Activated effector memory CD4-positive, alpha-beta T cell treated with anti-CD3 and anti-CD28 coated beads, Interleukin-2, amount 50 U/mL, for 16 hours (primary cell): ENCODE results near the gene SLC22A5.

ENCODE experiments used
- DNase-seq: peaks from one replicate; pipeline ENCODE4 v3.0.0-alpha.2; 2020

Gene SLC22A5

DNA sequence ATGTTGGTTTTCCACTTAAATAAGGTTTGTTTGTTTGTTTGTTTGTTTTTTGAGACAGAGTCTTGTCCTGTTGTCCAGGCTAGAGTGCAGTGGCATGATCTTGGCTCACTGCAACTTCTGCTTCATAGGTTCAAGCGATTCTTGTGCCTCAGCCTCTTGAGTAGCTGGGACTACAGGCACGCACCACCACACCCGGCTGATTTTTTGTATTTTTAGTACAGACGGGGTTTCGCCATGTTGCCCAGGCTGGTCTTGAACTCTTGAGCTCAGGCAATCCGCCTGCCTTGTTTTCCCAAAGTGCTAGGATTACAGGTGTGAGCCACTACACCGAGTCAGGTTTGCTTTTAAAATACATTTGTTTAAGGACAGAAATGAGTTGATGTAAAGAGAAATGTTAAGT lies 46.0 kb downstream of the SLC22A5 start:
- peak; percentile 51 for DNase-seq

DNA sequence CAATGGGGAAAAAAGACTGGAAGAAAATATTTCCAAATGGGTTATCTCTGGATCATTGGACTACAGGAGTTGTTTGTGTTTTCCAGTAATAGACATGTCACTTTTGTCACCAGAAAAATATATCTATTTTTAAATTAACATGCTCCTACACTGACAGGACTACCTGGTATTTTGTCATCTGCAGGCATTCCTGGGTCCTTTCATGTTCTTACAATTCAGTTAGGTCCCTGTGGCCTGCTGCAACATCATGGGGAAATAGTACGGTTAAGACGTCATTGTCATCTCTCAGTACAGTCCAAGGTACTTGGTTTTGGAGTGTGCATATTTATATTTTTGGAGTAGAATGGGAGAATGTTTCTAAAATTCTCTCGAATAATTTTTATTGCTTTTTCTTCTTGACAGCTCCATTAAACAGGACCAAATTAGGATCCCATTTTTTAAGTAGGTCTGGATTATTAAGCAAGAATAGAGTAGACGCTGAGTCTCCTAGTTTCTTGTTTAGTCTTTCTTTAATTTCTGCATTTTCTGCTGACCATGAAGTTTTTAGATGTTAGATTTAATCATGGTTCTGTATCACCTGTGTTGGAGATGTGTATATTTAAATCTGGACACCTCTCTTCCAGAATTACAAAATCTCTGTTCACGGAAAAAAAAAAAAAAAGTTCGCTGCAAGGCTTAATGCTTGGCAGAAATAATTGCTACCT lies 46.9 kb downstream of the SLC22A5 start:
- DNase-seq = peak; percentile 24

DNA sequence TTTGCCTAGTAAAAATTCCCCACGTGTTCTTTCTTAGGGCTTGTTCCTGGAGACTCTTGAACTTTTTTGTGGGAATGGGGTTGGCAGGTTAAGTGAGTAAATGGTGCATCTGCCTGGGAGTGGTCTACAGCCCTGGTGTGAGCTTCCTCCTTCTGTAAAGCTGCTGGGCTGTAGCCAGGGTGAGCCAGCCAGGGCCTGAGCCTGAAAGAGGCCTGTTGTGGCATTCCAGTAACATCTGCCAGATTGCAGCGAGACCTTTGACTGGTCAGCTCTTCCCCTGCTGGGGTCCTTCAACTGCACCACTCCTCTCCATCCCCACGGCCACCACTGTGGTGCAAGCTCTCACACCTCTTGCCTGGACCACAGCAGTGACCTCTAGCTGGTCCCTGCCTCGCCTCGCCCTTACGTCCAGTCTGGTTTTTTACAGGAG lies 47.5 kb downstream of the SLC22A5 start:
- DNase-seq = peak; percentile 55

DNA sequence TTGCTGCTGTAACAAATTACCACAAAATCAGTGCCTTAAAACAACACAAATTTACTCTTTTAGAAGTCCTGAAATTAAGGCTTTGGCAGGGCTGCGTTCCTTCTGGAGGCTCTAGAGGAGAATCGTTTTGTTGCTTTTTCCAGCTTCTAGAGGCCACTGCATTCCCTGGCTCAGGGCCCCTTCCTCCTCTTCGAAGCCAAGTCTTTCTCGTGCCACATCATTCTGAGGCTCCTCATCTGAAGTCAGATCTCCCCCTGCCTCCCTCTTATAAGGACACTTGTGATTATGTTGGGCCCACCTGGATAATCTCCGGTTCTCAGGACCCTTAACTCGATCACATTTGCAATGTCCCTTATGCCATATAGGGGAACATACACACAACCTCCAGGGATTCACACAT lies 48.0 kb downstream of the SLC22A5 start:
- DNase-seq = no peak

DNA sequence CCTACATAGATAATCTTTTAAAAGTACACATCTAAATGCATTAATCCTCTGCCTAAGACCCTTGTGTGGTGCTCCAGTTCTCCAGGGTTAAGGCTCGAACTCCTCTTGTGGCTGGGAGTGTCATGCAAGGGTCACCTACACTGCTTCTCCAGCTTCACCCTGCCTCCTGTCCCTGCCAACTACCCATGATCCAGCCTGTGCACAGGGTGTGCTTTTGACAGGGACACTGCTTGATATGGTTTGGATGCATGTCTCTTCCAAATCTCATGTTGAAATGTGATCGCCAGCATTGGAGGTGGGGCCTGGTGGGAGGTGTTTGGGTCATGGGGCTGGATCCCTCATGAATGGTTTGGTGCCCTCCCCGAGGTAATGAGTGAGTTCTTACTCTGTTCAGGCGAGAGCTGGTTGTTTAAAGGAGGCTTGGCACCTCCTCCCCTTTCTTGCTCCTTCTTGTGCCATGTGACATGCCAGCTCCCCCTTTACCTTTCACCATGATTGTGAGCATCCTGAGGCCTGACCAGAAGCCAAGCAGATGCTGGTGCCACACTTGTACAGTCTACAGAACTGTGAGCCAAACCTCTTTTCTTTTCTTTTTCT lies 48.5 kb downstream of the SLC22A5 start:
- peak; percentile 59 for DNase-seq

DNA sequence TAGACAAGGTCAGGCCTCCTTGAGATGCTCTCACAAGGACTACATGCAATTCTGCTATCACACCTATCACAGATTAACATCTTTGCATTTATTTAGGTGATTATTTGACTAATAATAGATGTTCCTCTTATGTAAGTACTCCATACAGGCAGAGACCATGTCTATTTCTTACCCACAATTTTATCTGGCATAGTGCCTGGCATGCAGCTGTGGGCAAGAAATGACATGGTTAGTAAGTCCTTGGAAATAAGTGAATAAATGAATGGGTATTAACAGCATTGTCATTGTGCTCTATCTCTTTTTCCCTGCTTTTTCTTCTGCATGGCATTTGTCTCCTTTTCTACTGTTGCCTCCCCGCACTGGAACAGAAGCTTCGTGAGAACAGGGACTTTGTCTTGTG lies 49.4 kb downstream of the SLC22A5 start:
- no peak for DNase-seq

DNA sequence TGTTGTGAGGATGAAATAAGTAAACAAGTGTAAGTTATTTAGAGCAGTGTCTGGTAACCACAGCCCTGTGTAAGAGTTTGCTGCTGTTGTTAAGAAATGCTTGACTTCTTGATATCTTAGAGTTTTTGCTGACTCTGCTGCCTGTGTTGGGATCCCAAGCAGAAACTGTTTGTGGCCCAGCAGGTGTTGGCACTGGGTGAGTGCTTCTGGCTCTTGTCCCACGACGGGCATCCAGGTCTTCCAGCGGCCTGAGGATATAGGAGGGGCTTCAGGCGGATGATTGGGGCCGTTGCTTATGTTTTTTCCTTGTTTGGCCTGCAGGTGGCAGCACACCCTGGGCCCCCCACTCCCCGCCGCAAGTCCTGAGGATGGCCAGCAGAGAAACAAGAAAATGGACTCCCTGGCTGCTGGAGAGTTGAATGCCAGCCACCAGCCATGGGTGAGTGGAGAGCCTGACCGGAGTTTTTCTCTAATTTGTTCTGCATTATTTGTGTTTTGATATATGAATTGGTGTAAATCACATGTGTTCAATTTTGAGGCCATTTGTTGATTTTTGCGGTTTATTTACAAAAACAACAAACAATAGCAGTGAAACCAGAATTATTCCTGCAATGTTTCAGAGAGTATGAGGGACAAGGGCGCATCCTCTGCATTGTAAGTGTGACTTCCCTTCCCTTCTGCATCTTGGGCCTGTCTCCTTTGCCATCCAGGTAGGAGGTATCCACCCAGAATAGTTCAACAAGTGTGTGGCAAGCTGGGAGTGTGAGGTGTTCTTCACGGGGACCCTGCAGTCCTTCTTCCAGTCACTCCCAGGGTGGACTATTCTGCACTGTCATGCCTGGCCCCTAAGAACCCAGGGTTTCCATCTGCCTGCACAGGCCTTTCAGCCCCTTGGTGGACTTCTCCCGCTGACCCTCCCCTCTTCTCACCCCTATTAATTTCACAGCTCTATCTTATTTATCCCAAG lies 50.3 kb downstream of the SLC22A5 start:
- DNase-seq = peak; percentile 87

DNA sequence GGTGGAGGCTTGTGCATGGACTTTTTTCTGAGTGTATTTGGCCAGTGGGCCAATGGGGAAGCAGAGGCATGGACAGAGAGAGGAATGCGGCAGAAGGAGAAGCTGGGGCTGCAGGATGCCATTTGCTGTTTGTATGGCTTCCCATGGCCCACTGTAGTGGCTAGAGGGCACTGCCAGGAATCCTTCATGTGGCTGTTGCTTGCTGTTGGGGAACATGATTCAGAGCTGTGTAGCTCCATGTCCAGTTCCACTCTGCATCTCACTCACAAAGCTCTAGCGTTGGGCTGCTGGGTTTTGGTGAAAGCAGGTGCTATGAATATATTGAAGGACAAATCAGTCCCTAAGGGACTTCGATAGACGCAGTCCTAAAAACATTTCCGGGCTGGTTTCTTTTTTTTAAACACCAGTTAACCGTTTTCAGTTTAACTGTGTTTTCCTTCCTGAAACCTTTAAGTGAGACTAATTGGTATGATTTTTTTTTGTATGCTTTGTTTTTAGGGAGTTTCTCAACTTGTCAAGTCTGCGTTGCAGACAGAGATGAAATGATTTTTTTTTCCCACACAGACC lies 51.3 kb downstream of the SLC22A5 start:
- DNase-seq = peak; percentile 69

DNA sequence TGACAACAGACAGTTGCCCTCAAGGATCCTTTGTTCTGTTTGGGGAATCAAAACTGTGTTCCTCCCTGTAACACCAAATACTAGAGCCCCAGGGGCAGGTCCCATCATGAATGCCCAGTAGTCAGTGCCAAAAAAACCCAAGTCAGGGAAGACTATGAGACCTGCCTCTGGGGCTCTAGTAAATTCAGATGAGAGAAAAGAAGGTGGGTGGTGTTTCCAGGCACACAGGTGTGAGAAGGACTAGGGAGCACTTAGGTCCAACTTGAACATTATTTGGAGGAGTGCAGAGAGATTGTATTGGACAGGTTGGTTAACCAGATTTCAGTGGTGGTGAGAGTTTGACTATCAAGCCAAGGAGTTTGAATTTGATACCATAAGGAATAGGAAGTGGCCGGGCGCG lies 52.0 kb downstream of the SLC22A5 start:
- DNase-seq = no peak

DNA sequence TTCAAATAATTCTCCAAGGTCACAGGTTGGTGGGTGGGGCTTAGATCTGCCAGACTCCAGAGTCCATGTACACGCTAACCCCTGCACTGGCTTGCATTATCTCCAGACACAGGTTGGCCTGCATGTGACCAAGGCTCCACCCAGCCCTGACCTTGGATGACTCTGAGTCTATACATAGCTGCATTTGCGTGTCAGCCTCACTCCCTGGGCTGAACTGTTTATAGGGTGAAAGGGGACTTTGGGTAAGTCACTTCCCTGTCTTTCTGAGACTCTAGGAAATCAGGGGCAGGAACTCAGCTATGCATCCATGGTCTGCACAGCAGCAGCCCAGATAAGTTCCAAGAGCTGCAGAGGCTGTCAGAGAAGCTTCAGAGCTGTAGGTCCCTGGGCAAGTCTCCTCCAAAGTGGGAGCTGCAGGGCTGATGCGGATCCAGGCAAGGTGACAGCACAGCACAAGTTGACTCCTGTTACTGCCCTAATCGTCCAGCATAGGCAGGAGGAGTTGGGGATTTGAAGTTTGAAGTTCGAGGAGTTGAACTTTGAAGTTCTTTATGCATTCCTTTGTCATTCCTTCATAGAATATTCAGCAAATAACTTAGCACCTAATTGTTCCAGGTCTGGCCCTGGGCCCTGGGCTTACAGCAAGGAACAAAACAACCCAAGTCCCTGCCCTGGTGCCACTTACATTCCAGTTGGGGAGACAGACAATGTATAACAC lies 53.4 kb downstream of the SLC22A5 start:
- peak; percentile 64 for DNase-seq

DNA sequence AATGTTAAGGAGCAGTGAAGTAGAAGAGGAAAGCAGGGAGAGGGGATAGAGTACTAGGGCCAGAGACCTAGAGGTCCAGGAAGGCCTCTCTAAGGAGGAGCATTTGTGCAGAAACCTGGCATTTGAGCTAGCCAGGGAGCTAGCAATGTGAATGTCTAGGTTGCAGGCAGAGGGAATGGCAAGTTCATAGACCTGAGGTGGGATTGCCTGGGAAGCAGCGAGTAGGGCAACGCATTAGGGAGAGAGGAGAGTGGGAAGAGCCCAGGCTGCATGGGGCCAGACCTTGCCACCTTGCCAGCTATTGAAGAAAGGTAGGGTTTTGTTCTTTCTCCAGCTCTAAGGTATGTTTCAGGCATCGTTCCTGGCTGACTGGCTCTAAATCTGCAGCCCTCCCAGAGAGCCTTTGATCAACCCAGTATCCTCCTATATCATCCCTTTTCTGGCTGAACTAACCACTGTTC lies 54.0 kb downstream of the SLC22A5 start:
- DNase-seq = no peak

DNA sequence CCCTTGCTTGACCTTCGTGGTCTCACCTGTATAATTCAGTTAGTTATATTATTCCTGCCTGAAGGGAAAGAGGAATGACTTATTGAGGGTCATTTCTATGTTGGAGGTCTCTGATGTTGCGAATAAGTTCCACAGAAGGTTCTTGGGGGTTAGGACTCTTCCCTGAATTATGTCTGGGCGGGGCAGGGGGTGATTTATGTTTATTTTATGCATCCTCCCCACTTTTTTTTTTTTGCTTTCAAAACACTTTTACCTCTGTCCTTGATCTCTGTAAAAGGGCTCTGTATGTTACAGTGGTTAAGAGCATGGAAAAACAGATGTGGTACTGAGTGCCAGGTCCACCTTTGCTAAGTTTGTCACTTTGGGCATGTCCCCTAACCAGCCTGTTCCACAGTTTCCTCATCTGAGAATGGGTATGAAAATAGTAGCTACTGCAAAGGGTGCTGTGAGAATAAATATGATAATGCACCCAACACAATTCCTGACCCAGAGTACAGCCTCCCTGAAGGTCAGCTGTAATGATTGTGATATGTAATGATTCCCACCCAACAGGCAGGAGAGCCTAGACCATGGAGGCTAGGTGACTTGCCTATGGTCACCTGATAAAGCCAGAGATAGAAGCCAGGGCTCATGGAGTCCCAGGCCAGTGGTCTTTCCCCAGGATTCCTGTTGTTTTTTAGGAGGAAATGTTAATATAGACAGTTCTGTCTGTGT lies 54.8 kb downstream of the SLC22A5 start:
- peak; percentile 33 for DNase-seq

DNA sequence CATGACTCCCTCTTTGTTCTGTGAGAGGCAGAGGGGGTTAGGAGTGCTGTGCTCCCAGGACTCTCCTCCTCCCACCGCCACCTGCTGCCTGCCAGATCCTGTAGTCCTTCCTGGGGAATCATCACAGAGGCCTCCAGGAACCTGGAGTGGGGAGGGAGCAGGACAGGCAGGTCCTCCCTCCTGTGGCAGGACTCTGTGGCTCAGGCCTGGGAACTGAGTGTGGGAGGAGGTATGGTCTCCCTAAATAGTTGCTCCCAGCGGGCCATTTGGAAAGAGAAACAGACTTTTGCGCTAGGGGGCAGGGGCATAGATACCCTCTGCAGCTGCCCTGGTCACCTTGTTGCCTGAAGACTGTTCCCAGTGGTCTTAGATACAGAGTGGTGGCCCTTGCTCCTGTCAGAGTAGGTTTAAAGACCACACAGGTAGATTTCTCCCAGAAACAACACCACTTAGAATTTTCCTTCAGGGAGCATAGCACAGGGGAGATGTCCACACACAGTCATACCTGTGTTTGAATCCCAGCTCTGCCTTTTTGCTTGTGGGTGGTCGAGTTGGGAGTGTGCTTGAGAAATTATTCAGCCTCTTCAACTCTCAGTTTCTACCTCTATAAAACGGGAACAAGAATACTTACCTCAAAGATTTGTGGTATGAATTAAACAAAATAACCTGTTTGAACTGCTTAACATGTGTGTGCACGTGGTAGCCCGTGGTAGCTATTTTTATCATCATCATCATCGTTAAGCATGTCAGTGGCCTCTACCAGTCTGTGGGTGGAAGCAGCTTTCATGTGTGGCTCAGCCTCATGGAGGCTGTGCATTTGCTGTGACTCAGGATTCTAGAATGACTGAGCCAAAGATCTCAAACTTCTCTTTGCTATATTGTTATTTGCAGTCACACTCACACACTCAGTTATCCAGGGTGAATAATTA lies 55.8 kb downstream of the SLC22A5 start:
- DNase-seq = peak; percentile 89

DNA sequence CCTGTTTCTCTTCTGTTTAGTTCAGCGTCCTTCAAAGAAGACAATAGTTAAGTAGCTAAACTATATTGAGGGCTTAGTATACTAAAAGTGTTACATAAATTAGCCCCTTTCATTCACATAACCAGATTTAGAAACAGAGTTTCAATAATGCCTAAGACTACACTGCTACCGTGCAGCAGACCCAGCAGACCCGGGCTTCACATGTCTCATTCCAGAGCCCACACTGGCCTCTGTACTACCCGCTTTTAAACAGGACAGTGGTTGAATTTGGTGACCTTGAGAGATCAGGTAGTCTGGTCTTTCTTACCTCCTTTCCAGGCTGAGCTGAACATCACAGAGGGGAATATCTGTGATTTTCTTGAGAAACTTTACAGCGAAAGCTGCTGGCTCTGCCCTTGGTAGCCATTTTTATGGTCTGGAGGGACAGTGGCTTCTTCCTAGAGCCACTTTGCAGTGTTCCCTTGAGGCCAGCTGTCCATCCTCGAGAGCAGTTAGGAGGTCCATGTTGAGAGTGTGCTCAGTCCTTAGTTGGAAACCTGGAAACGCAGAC lies 56.5 kb downstream of the SLC22A5 start:
- peak; percentile 61 for DNase-seq

DNA sequence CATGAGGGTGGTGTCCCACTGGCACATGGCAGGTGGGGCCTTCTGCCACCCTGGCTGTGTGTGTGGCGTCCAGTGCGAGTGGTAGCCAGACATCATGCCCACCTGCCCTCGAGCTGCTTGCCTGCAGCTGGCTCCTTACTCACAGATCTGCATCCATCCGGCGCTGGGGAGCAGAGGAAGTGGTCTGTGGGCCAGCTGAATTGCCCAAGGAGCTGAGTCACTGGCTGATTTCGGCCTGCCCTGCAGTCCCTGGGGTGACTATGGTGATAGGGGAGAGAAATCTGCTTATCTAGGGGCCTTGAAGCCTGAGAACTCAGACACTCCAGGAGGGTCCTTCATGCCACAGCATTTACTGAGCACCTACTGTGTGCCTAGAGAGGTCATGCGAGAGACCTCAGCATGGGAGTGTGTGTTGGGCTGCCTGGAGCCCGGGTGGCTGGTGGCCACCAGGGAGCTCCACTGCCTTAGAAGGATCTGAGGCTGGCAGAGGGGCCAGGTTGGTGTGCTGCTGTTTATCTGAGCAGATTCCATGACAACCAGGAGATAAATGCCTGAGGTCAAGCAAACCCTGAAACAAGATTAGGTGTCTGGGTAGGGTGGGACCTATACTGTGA lies 57.1 kb downstream of the SLC22A5 start:
- peak; percentile 86 for DNase-seq

DNA sequence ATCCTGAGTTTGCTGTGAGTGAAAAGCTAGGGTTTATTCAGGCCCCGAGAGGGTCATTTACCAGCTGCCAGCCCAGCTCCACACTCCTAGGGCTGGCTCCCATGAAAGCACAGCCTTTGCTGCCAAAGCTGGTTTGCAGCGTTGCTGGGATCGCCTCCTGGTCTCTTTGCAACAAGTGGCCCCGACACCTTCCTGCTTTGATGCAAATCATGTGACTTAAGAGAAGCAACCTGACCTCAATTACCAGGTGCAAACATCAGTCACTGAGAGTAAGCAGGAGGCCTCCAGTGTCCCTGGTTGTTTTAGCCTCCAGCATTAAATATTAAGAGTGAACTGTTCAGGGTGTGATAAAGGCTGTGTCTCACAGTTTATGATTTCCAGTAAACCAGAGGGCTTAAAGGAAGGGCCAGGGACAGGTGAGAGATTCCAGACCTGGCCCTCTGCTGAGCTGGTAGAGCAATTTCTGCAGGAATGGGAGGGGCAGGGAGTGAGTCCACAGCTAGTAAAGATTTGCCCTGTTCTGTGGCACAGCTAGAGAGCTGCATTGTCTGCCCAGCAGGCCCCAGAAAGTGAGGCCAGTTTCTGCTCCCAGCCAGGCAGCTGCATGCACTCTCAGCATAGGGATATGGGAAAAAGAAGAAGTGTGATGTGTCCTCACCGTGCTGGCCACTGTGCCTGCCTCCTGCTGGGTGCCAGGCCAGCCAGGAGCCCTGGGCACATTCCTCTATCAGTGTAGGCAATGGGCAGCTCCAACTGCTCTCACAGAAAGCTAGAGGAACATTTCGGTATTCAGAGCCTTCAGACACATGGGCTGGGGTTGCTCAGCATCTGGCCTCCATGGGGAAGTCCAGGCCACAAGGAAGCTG lies 58.0 kb downstream of the SLC22A5 start:
- DNase-seq = peak; percentile 84

DNA sequence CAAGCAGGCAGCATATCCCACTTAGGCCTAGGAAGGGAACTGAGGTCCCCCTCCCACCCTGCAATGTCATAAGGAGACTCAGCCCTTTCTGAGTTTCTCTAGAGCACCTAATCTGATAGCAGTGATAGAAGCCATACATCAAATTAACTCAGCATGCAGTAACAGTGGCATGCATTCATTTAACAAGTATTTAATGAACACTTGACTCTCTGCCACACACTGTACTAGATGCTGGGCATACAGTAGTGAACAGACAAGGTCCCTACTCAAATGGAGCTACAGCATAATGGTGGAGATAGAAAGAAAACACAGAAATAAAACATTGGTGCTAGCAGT lies 58.6 kb downstream of the SLC22A5 start:
- no peak for DNase-seq

DNA sequence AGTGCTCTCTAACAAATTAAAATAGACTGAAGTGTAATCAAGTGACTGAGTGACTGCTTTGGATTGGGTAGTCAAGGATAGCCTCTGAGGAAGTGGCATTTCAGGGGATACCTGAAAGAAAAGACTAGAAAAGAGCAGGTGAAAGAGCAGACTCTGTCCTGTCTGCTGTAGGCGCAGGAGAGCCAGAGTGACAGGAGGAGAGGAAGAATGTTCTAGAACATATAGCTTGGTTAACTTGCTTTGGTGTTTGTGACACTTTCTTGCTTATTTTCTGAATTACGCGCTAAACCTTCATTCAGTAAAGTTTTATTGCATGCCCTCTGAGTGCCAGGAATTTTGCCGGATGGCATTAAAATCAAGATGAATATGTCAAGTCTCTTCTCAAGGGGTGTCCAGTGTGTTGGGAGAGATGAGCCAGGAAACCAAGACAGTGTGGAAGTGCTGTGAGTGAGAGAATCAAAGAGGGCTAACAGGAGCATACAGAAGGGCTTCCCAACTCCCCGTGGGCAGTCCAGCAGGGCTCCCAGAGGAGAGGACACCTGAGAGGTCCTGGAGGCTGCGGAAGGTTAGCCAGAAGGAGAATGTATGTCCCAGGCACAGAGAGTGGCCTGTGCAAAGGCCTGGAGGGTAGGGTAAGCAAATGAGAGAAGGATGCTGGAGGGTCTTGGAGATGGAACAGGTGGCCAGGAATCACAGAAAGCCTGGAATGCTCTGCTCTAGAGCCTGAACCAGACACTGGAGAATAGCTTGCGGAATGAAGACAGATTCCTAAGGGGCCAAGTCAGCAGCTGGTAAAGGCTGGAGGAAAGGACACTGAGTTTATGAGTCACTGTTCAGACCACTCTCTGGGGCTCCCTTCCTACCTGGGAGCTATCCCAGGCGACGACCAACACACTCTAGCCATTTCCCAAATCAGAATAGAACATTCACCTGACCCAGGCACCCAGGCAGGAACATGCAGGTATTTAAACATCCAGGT lies 59.3 kb downstream of the SLC22A5 start:
- peak; percentile 53 for DNase-seq
